ENCODE data around the gene RNF38.
"Not testable (repeated sequence)": the region's sequence is repeated elsewhere in the genome, so short reads cannot be mapped to it uniquely, and the experiment has no call there.

The RNF38 gene

GRCh38 chr9:36399980-36400331 is at the start of gene RNF38:
Gene RNF38, minus strand, starts transcription at chr9:36400269. Its CDS starts 161 bp downstream, at chr9:36400108.
- DNase-seq: no peak

GRCh38 chr9:36448555-36448954 is 48.5 kb upstream of the RNF38 start:
- DNase-seq: not testable (repeated sequence)

GRCh38 chr9:36448017-36448416 is 47.9 kb upstream of the RNF38 start:
- no peak for DNase-seq

GRCh38 chr9:36446678-36447077 is 46.6 kb upstream of the RNF38 start:
- DNase-seq: not testable (repeated sequence)

GRCh38 chr9:36445800-36446361 is 45.8 kb upstream of the RNF38 start:
- DNase-seq: no peak

- DNase-seq: no peak
Measured at GRCh38 chr9:36444203-36444602, 44.1 kb upstream of the RNF38 start.

- no peak for DNase-seq
Measured at GRCh38 chr9:36443581-36443980, 43.5 kb upstream of the RNF38 start.

- DNase-seq: no peak
Measured at GRCh38 chr9:36442710-36443109, 42.6 kb upstream of the RNF38 start.

- peak; percentile 46 for DNase-seq
Measured at GRCh38 chr9:36441966-36442365, 41.9 kb upstream of the RNF38 start.

GRCh38 chr9:36438536-36439236 is 38.6 kb upstream of the RNF38 start:
- DNase-seq: no peak

- DNase-seq: no peak
Measured at GRCh38 chr9:36437790-36438189, 37.7 kb upstream of the RNF38 start.

- no peak for DNase-seq
Measured at GRCh38 chr9:36436909-36437308, 36.8 kb upstream of the RNF38 start.

- no peak for DNase-seq
Measured at GRCh38 chr9:36433386-36433785, 33.3 kb upstream of the RNF38 start.

GRCh38 chr9:36431078-36431477 is 31.0 kb upstream of the RNF38 start:
- no peak for DNase-seq

- peak; percentile 55 for DNase-seq
Measured at GRCh38 chr9:36426945-36427344, 26.9 kb upstream of the RNF38 start.

- no peak for DNase-seq
Measured at GRCh38 chr9:36426348-36426747, 26.3 kb upstream of the RNF38 start.

GRCh38 chr9:36424289-36425055 is 24.4 kb upstream of the RNF38 start:
- DNase-seq: no peak

GRCh38 chr9:36423206-36423605 is 23.1 kb upstream of the RNF38 start:
- DNase-seq: no peak

GRCh38 chr9:36416890-36417289 is 16.8 kb upstream of the RNF38 start:
- DNase-seq: no peak

GRCh38 chr9:36415822-36416525 is 15.9 kb upstream of the RNF38 start:
- DNase-seq: peak; percentile 36

GRCh38 chr9:36411410-36411809 is 11.3 kb upstream of the RNF38 start:
- not testable (repeated sequence) for DNase-seq

- not testable (repeated sequence) for DNase-seq
Measured at GRCh38 chr9:36409076-36409475, 9.0 kb upstream of the RNF38 start.

GRCh38 chr9:36407122-36407723 is 7.2 kb upstream of the RNF38 start:
- peak; percentile 82 for DNase-seq

Measured in hematopoietic multipotent progenitor cell treated with erythropoietin and hydrocortisone succinate and interleukin-3 and kit ligand, for 4 days (in vitro differentiated cells).